Hepatocyte (in vitro differentiated cells): Measurements from ENCODE around the gene SLC35G6. TPM values are rescaled to one million over a fixed set of nuclear protein-coding genes. Genes with fewer than 3 reads are reported as not detected.

Source experiments
- DNase-seq: peaks from one replicate; pipeline ENCODE4 v3.0.0-alpha.2; 2016; ENCODE audit warnings: low spot score
- H2AFZ ChIP-seq: fragments of 200-600 bp; sonication (generic); 2 replicates; pipeline ENCODE4 v1.6.0; 2016; ENCODE audit warnings: antibody characterized with exemption, mild to moderate bottlenecking
- H3K27ac ChIP-seq: fragments of 200-600 bp; sonication (generic); 2 replicates; pipeline ENCODE4 v1.5.1; 2016; ENCODE audit warnings: mild to moderate bottlenecking
- H3K27me3 ChIP-seq: fragments of 200-600 bp; sonication (generic); 2 replicates; pipeline ENCODE4 v1.6.1; 2016
- H3K36me3 ChIP-seq: fragments of 200-600 bp; sonication (generic); replicated peaks from 2 replicates; pipeline ENCODE4 v1.5.1; 2016; ENCODE audit warnings: low read depth; ENCODE audit not compliant: insufficient read depth
- H3K4me1 ChIP-seq: fragments of 200-600 bp; sonication (generic); 2 replicates; pipeline ENCODE4 v1.5.1; 2016; ENCODE audit warnings: mild to moderate bottlenecking, moderate library complexity; ENCODE audit not compliant: insufficient read depth
- H3K4me2 ChIP-seq: fragments of 200-600 bp; sonication (generic); 2 replicates; pipeline ENCODE4 v1.6.0; 2016
- H3K4me3 ChIP-seq: fragments of 200-600 bp; sonication (generic); 2 replicates; pipeline ENCODE4 v1.5.1; 2016; ENCODE audit warnings: mild to moderate bottlenecking
- H3K79me2 ChIP-seq: fragments of 200-600 bp; sonication (generic); 2 replicates; pipeline ENCODE4 v1.6.0; 2017; ENCODE audit warnings: mild to moderate bottlenecking
- H3K9me2 ChIP-seq: fragments of 200-600 bp; sonication (generic); replicated peaks from 2 replicates; pipeline ENCODE4 v1.6.0; 2017; ENCODE audit warnings: mild to moderate bottlenecking; ENCODE audit not compliant: insufficient read depth
- H3K9me3 ChIP-seq: fragments of 200-600 bp; sonication (generic); 2 replicates; pipeline ENCODE4 v1.5.1; 2016; ENCODE audit warnings: low read depth, mild to moderate bottlenecking
- H4K20me1 ChIP-seq: fragments of 200-600 bp; sonication (generic); 2 replicates; pipeline ENCODE4 v1.6.0; 2016; ENCODE audit warnings: mild to moderate bottlenecking; ENCODE audit not compliant: insufficient read depth, poor library complexity, severe bottlenecking
- CTCF ChIP-seq: fragments of 200-600 bp; sonication (generic); IDR thresholded peaks from 2 replicates; pipeline ENCODE4 v1.5.1; 2016; ENCODE audit warnings: antibody characterized with exemption, mild to moderate bottlenecking; ENCODE audit not compliant: poor library complexity
- EZH2 ChIP-seq: fragments of 200-600 bp; sonication (generic); IDR thresholded peaks from 2 replicates; pipeline ENCODE4 v1.6.1; 2016; ENCODE audit warnings: antibody characterized with exemption, mild to moderate bottlenecking, borderline replicate concordance
- EZH2phosphoT487 ChIP-seq: fragments of 200-600 bp; sonication (generic); IDR thresholded peaks from one replicate; pipeline ENCODE4 v1.6.1; 2018; ENCODE audit warnings: antibody characterized with exemption, mild to moderate bottlenecking, low read depth, moderate library complexity; ENCODE audit not compliant: unreplicated experiment, severe bottlenecking
- WGBS: methylation state at CpG from one replicate; pipeline ENCODE4 v1.1.6; 2016; ENCODE audit warnings: low lambda C conversion rate; ENCODE audit errors: missing lambda C conversion rate; 5-methylcytosine and 5-hydroxymethylcytosine counted together
- polyA plus RNA-seq: library from polyadenylated mRNA; unstranded; fragments of >200 nt; fragmentation: Nextera tagmentation; extraction: Ambion mirVana; gene quantifications from 2 replicates; pipeline ENCODE4 v1.2.1, GENCODE V29; 2016
- total RNA-seq: library from RNA; depleted of rRNA; stranded (reverse); fragments of >200 nt; gene quantifications from 2 replicates; pipeline ENCODE4 v1.2.3, GENCODE V29; 2014

SLC35G6 gene
- total and polyA plus RNA-seq, 2 experiments from 2014 or later: 0.30 TPM; not detected in 1

- peak; percentile 17 for DNase-seq
- TF ChIP-seq EZH2phosphoT487: no peak
- no peak for TF ChIP-seq CTCF
- TF ChIP-seq EZH2: no peak
- Histone ChIP-seq H3K79me2 (no peaks in the 10 kb centered on the region), H3K4me2 (no peak overlapping the region), H3K27ac (no peak overlapping the region), H2AFZ (no peak overlapping the region), H3K27me3 (no peaks in the 10 kb centered on the region), H3K4me1 (no peaks in the 10 kb centered on the region), H3K9me3 (no peaks in the 10 kb centered on the region), H3K4me3 (no peak overlapping the region), H3K36me3 (no peaks in the 10 kb centered on the region), H4K20me1 (no peaks in the 10 kb centered on the region), H3K9me2 (no peaks in the 10 kb centered on the region)
- 92% methylated on average over 13 of the region's 13 CpGs for WGBS
These were observed 34.8 kb downstream of the SLC35G6 start for GRCh38 chr17:7515911-7516610.

GRCh38 chr17:7523033-7523432 is 41.8 kb downstream of the SLC35G6 start:
- no peaks in the 10 kb centered on the region for H3K79me2 ChIP-seq
- H3K27ac ChIP-seq: no peak overlapping the region
- DNase-seq: no peak
- H3K9me2 ChIP-seq: no peaks in the 10 kb centered on the region
- no peaks in the 10 kb centered on the region for H3K9me3 ChIP-seq
- H3K4me1 ChIP-seq: no peaks in the 10 kb centered on the region
- H4K20me1 ChIP-seq: no peaks in the 10 kb centered on the region
- no peaks in the 10 kb centered on the region for H3K36me3 ChIP-seq
- TF ChIP-seq CTCF (peak; percentile 18), EZH2 (no peak)
- no peak overlapping the region for H2AFZ ChIP-seq
- no peak overlapping the region for H3K4me2 ChIP-seq
- no peaks in the 10 kb centered on the region for H3K27me3 ChIP-seq
- WGBS: 54% methylated on average over 10 of the region's 10 CpGs
- H3K4me3 ChIP-seq: no peak overlapping the region

GRCh38 chr17:7528842-7529241 is 47.6 kb downstream of the SLC35G6 start:
- TF ChIP-seq EZH2 (no peak), CTCF (no peak), EZH2phosphoT487 (no peak)
- Histone ChIP-seq H3K9me2 (no peaks in the 10 kb centered on the region), H2AFZ (no peak overlapping the region), H3K9me3 (peaks cover 13% of the 10 kb centered on the region), H3K27me3 (no peaks in the 10 kb centered on the region), H3K4me2 (no peak overlapping the region), H3K4me1 (no peaks in the 10 kb centered on the region), H3K4me3 (no peak overlapping the region), H3K79me2 (no peaks in the 10 kb centered on the region), H4K20me1 (no peaks in the 10 kb centered on the region), H3K36me3 (no peaks in the 10 kb centered on the region), H3K27ac (no peak overlapping the region)
- no peak for DNase-seq
